A549 (cell line): ENCODE measurements around the gene ING3. TPM values are rescaled to one million over a fixed set of nuclear protein-coding genes. Genes with fewer than 3 reads are reported as not detected.
A peak's percentile ranks its signal among the peaks of the same experiment; 100 is the strongest.

ENCODE experiments used
- ATAC-seq, 2 experiments: fragments of 200-7000 bp in 1 of 2; fragments of >200 bp in 1 of 2; cut with Nextera tagmentation in 1 of 2; cut with Tn5 transposase in 1 of 2; 3 replicates each; pipeline versions ENCODE4 v1.8.0 to v1.9.1; 2018 to 2020; ENCODE audit warnings: mild to moderate bottlenecking in 1 of 2, moderate library complexity in 1 of 2
- CTCF ChIA-PET: fragments of 300-600 bp; sonication (Branson Sonifier 250); formaldehyde crosslinking; extraction: SDS; loops from one replicate; lab custom pipeline; 2021; ENCODE audit warnings: antibody characterized with exemption, inconsistent platforms; lab: Yijun Ruan, JAX
- POLR2A ChIA-PET: fragments of 350-600 bp; formaldehyde crosslinking; extraction: SDS; loops from one replicate; lab custom pipeline; 2021; ENCODE audit warnings: antibody characterized with exemption, inconsistent platforms; lab: Yijun Ruan, JAX
- DNase-seq, 2 experiments: peaks; one replicate each; pipeline versions ENCODE4 v3.0.0 to v3.0.0-alpha.2; 2011 to 2016; ENCODE audit warnings: low read depth in 1 of 2, low spot score in 1 of 2
- FAIRE-seq: peaks from 2 replicates; lab custom pipeline; 2011; peaks lifted over from hg19 to GRCh38; lab: Jason Lieb, UNC
- H3K27ac ChIP-seq, 2 experiments: fragments of >200 bp; sonication (Bioruptor Twin); formaldehyde crosslinking; 3 replicates each; pipeline ENCODE4 v1.5.1; 2016 to 2017
- H3K4me1 ChIP-seq: fragments of >200 bp; sonication (Bioruptor Twin); formaldehyde crosslinking; 3 replicates; pipeline ENCODE4 v1.6.1; 2016
- H3K4me2 ChIP-seq: fragments of >200 bp; sonication (Bioruptor Twin); formaldehyde crosslinking; 3 replicates; pipeline ENCODE4 v1.6.1; 2016
- H3K4me3 ChIP-seq: fragments of >200 bp; sonication (Bioruptor Twin); formaldehyde crosslinking; 3 replicates; pipeline ENCODE4 v1.5.1; 2016
- H3K9me3 ChIP-seq: fragments of >200 bp; sonication (Bioruptor Twin); formaldehyde crosslinking; 3 replicates; pipeline ENCODE4 v1.6.1; 2016
- CBX2 ChIP-seq: fragments of 200-600 bp; sonication (generic); IDR thresholded peaks from 2 replicates; pipeline ENCODE4 v1.6.1; 2016; ENCODE audit warnings: low read depth, mild to moderate bottlenecking, borderline replicate concordance
- CBX8 ChIP-seq: fragments of 200-600 bp; sonication (generic); IDR thresholded peaks from 2 replicates; pipeline ENCODE4 v1.6.1; 2016
- CEBPB ChIP-seq, 2 experiments: fragments of >200 bp in 1 of 2; sonication (Bioruptor Twin) in 1 of 2; formaldehyde crosslinking in 1 of 2; IDR thresholded peaks; 2 replicates each; pipeline ENCODE4 v1.6.1; 2012 to 2016
- CHD4 ChIP-seq: fragments of 200-600 bp; sonication (generic); IDR thresholded peaks from 2 replicates; pipeline ENCODE4 v1.6.1; 2016; ENCODE audit warnings: antibody characterized with exemption, mild to moderate bottlenecking, borderline replicate concordance
- ELK1 ChIP-seq: fragments of 150-350 bp; IDR thresholded peaks from 2 replicates; pipeline ENCODE4 v1.6.1; 2014; ENCODE audit warnings: low read depth, mild to moderate bottlenecking, low read length
- EP300 ChIP-seq, 2 experiments: fragments of >200 bp; sonication (Bioruptor Twin); formaldehyde crosslinking; IDR thresholded peaks; 2 replicates in 1 of 2; 3 replicates in 1 of 2; pipeline ENCODE4 v1.6.1; 2016 to 2017
- GATA3 ChIP-seq: IDR thresholded peaks from 2 replicates; pipeline ENCODE4 v1.6.1; 2012; ENCODE audit warnings: borderline replicate concordance
- POLR2A ChIP-seq: IDR thresholded peaks from 2 replicates; pipeline ENCODE4 v1.6.1; 2012; ENCODE audit warnings: mild to moderate bottlenecking, low read length
- RARB ChIP-seq: fragments of 250-450 bp; sonication (Bioruptor Pico); IDR thresholded peaks from 2 replicates; pipeline ENCODE4 v1.8.0; 2021; ENCODE audit warnings: mild to moderate bottlenecking, moderate library complexity
- RNF2 ChIP-seq: fragments of 200-600 bp; sonication (generic); IDR thresholded peaks from 2 replicates; pipeline ENCODE4 v1.6.1; 2016; ENCODE audit warnings: low read depth, mild to moderate bottlenecking, antibody characterized with exemption, moderate library complexity, borderline replicate concordance
- USF2 ChIP-seq: fragments of 450-650 bp; IDR thresholded peaks from 2 replicates; pipeline ENCODE4 v1.6.1; 2014; ENCODE audit warnings: antibody characterized with exemption
- ZNF302 ChIP-seq: fragments of 250-450 bp; sonication (Bioruptor Pico); IDR thresholded peaks from 2 replicates; pipeline ENCODE4 v1.9.0; 2021; ENCODE audit warnings: inconsistent platforms, mild to moderate bottlenecking, moderate library complexity
- WGBS: methylation state at CpG from one replicate; pipeline ENCODE4 v1.1.6; 2017; ENCODE audit errors: missing lambda C conversion rate; 5-methylcytosine and 5-hydroxymethylcytosine counted together
- polyA plus RNA-seq, 4 experiments: library from polyadenylated mRNA; depleted of rRNA in 3 of 4; stranded (reverse); fragments of >200 nt; fragmentation: RNase III in 1 of 4; extraction: RNeasy Plus Mini Kit Qiagen cat#74134 plus additional on column Dnase treatment in 1 of 4; gene quantifications; 2 replicates in 3 of 4; 3 replicates in 1 of 4; pipeline ENCODE4 v1.2.3, GENCODE V29; 2011 to 2017
- TF ChIP-seq, protein P1 (sequence below): IDR thresholded peaks from 2 replicates; pipeline ENCODE4 v1.6.1; 2012; ENCODE audit warnings: low read depth, borderline replicate concordance

ING3 gene
- polyA plus RNA-seq, 2 of the 4 experiments (the other 2 are of a cell fraction): 5.6 to 11.3 TPM

GRCh38 chr7:120988591-120989256 is 38.1 kb downstream of the ING3 start, which contains the start of gene CPED1:
CPED1 (plus strand) TSS chr7:120988711; CDS start chr7:120989622, 911 bp downstream.
- DNase-seq (peak; percentile 8 to 15), FAIRE-seq (no peak), ATAC-seq (peak; percentile 80 to 87)
- H3K4me3 ChIP-seq: peak within 1 kb of the TSS; percentile 35
- H3K9me3 ChIP-seq: no peaks in the 10 kb centered on the region
- ChIA-PET POLR2A (no interaction called here), CTCF (interaction anchor here (0.8 to 3.4 kb wide), 19 partner anchors 8 to 183 kb away, joined by 3 to 26 read pairs (median 4); no protein-coding TSS in a partner anchor)
- WGBS: 6% methylated on average over 25 of the region's 27 CpGs
- peaks cover 8% of the 10 kb centered on the region; the same call in 2 of the 3 replicates for H3K4me1 ChIP-seq
- H3K27ac ChIP-seq: no peak within 1 kb of the TSS
- H3K4me2 ChIP-seq: peak within 1 kb of the TSS; percentile 88
- TF ChIP-seq CEBPB (IDR thresholded peaks at IDR 0.05) (no peak), RNF2 (0 out of 2 replicates have a peak, but pooled peaks have one; percentile 26), USF2 (no peak), RARB (no peak), CBX8 (peak; percentile 93)

DNA sequence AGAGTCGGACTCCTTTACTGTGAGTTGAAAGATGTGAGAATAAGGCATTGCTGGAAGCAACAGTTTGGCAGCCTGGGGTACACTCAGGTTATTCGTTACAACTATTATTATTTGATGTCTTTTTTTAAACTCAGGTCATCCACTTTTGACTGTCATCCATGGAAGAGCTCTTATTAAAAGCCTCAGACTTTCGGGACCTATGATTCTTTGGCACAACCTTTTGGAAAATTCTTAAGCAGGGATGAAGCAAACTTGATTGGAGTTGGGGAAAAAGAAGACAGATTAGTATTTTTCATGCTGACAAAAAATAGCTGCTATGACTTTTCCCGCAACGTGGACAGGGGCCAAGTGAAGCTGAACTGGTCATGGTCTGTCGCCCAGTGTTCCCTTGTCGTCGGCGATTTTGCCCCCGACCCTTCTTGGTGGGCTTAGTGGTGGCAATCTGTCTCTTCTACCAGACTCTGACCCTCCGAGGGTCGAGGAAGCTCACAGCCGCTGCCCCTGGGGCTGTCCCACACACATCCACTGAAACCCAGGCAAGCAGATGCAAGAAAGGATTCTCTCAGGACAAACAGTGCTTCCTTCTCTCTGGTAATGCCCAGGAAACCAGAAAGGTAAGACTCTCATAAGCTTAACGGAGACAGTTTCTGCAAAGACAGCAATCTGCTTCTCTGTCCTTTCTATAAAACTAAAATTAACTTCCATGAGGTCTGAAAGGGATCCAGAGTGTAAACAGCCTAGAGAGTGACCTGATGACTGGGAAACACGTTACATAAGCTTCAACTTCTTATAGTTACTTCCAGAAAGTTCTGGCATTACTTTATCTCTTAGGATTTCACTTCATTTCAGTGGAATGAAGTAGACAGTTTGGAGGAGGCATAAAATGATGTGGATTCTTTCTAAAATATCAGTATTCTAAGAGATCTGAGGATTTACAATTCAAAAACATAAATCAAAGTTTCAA is 39.0 kb downstream of the ING3 start:
- POLR2A ChIA-PET: no interaction called here
- ATAC-seq (no peak), DNase-seq (no peak), FAIRE-seq (no peak)
- WGBS: 38% methylated on average over 15 of the region's 15 CpGs
- Histone ChIP-seq H3K4me3 (no peak overlapping the region), H3K4me1 (peaks cover 8% of the 10 kb centered on the region; the same call in 2 of the 3 replicates), H3K4me2 (peak overlapping the region; percentile 88; the same call in 2 of the 3 replicates), H3K9me3 (no peaks in the 10 kb centered on the region), H3K27ac (no peak overlapping the region)
- CTCF ChIA-PET: interaction anchor here (0.8 to 3.4 kb wide), 6 partner anchors 9 to 119 kb away, joined by 3 to 26 read pairs (median 4); no protein-coding TSS in a partner anchor
- peak; percentile 52; the same call in 1 of the 2 replicates for TF ChIP-seq CBX8
- no peak for TF ChIP-seq EP300 (IDR thresholded peaks at IDR 0.05)
- TF ChIP-seq CHD4: no peak
- TF ChIP-seq ZNF302 (CRISPR knock-in tag): no peak
- TF ChIP-seq CBX2: no peak

DNA sequence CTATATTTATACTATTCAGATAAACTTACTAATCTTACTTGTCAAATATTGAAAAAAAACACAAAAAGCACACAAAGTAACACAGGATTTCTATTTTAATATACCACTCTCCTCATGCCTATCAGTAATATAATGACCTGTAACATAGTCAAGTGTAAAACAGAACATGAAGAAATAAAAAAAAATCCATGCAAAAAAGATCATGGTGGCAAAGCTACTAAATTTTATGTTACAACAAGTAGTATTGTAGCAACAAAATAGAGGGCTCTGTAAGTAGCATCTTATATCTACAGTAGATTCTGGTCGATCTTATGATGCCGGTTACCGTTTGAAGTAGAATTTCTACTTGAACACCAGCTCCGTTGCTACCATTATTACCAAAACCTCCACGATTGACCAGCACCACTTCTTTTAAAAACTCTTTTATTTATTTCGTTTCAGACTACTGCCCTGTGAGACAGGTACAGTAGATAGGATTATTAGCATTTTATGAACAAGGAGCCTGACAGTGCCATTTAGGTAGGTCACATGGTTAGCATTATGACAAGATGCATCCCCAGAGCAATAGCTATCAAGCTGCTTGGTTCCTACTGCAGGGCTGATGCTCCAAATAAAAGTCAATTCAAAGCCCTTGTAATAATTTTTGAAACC is 40.0 kb downstream of the ING3 start:
- no peak overlapping the region for H3K27ac ChIP-seq
- H3K9me3 ChIP-seq: no peaks in the 10 kb centered on the region
- no peak for TF ChIP-seq ELK1
- TF ChIP-seq CBX8: peak; percentile 44; the same call in 1 of the 2 replicates
- peak; percentile 60 for TF ChIP-seq RNF2
- TF ChIP-seq, protein P1, sequence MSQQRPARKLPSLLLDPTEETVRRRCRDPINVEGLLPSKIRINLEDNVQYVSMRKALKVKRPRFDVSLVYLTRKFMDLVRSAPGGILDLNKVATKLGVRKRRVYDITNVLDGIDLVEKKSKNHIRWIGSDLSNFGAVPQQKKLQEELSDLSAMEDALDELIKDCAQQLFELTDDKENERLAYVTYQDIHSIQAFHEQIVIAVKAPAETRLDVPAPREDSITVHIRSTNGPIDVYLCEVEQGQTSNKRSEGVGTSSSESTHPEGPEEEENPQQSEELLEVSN: no peak
- no peak for TF ChIP-seq GATA3
- no peak for TF ChIP-seq POLR2A
- DNase-seq (no peak), FAIRE-seq (no peak), ATAC-seq (no peak)
- peaks cover 8% of the 10 kb centered on the region; the same call in 2 of the 3 replicates for H3K4me1 ChIP-seq
- ChIA-PET POLR2A (no interaction called here), CTCF (no interaction called here)
- no peak overlapping the region for H3K4me3 ChIP-seq
- WGBS: 45% methylated on average over 6 of the region's 6 CpGs
- no peak overlapping the region for H3K4me2 ChIP-seq
